GM12875 (cell line): ENCODE measurements around the gene FXYD7.
"Not testable (repeated sequence)": the region's sequence is repeated elsewhere in the genome, so short reads cannot be mapped to it uniquely, and the experiment has no call there.

Source experiments
- H3K4me3 ChIP-seq: one replicate; pipeline ENCODE4 v1.5.1; 2011; ENCODE audit warnings: low read depth, low read length, control low read depth
- TF ChIP-seq, protein P1 (sequence below): IDR thresholded peaks from 2 replicates; pipeline ENCODE4 v1.5.1; 2011; ENCODE audit warnings: low read depth, mild to moderate bottlenecking, control low read depth, inconsistent platforms, low read length, moderate library complexity, borderline replicate concordance; ENCODE audit not compliant: insufficient read depth

The FXYD7 gene

DNA sequence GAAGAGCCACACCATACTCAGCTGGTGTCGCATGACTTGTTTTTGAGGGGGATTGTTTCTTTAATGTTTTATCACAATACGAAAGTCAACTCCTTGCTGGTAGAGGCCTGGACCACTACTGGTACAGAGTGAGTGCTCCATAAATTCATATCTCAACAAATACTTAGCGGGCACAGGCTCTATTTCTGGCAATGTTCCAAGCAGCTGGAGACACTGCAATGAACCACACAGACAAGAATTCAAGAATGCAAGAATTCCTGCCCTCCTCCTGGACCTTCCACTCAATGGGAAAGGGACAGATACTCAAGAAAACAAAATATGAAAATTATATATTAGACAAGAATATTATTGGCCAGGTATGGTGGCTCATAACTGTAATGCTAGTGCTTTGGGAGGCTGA, 6.4 kb downstream of the FXYD7 start:
- H3K4me3 ChIP-seq = no peak overlapping the region
- TF ChIP-seq, protein P1, sequence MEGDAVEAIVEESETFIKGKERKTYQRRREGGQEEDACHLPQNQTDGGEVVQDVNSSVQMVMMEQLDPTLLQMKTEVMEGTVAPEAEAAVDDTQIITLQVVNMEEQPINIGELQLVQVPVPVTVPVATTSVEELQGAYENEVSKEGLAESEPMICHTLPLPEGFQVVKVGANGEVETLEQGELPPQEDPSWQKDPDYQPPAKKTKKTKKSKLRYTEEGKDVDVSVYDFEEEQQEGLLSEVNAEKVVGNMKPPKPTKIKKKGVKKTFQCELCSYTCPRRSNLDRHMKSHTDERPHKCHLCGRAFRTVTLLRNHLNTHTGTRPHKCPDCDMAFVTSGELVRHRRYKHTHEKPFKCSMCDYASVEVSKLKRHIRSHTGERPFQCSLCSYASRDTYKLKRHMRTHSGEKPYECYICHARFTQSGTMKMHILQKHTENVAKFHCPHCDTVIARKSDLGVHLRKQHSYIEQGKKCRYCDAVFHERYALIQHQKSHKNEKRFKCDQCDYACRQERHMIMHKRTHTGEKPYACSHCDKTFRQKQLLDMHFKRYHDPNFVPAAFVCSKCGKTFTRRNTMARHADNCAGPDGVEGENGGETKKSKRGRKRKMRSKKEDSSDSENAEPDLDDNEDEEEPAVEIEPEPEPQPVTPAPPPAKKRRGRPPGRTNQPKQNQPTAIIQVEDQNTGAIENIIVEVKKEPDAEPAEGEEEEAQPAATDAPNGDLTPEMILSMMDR = no peak

DNA sequence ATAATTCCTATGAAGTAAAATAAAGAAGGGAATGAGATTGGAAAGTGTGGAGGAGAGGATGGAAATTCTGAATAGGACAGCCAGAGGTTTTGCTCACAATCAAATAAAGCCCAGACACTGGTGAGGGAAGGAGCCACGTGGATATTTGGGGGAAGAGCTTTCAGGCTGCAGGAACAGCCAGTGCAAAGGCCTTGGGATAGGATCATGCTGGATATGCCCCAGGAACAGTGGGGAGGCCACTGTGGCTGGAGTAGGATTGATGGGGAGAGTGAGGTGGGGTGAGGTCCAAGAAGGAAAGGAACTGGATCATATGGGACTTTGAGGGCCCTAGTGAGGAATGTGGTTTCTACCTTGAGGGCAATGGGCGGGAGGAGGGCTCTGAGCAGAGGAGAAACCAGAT, 7.4 kb downstream of the FXYD7 start:
- no peak overlapping the region for H3K4me3 ChIP-seq
- TF ChIP-seq, protein P1 = no peak

DNA sequence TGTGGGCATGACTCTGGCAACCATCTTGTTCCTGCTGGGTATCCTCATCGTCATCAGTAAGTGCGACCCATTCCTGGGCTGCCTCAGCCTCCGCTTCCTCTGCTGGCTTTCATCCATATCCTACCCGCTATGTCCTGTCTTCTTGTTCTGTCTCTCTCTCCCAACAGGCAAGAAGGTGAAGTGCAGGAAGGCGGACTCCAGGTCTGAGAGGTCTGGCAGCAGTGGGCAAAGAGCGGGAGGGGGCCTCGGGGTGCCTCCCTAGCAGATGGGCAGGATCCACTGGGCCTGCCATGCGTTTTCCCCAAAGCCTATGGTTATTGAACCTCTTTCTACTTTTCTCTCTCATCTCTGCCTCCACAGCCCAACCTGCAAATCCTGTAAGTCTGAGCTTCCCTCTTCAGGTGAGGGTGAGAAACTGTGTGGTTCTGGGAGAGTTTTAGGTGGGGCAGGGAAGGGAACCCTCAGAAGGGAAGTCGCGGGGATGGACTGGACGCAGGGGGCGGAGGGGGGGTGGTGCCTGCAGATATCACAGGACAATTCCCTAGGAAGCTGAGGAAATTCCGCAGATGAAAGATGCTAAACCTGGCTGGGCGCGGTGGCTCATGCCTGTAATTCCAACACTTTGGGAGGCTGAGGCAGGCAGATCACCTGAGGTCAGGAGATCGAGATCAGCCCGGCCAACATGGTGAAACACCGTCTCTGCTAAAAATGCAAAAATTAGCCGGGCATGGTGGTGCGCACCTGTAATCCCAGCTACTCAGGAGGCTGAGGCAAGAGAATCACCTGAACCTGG, 8.4 kb downstream of the FXYD7 start:
- no peak overlapping the region for H3K4me3 ChIP-seq
- TF ChIP-seq, protein P1 = no peak

DNA sequence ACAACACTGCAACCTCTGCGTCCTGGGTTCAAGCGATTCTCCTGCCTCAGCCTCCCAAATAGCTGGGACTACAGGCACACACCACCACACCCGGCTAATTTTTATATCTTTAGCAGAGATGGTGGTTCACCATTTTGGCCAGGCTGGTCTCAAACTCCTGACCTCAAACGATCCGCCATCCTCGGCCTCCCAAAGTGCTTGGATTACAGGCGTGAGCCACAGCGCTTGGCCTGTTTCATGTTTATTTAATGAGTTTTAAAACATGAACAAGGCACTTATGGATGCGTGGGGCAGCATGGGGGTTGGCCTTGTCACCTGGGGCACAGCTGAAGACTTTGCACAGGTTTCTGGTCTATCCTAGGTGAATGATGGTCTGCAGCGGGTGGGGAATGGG, 10.1 kb downstream of the FXYD7 start:
- not testable (repeated sequence) for H3K4me3 ChIP-seq

DNA sequence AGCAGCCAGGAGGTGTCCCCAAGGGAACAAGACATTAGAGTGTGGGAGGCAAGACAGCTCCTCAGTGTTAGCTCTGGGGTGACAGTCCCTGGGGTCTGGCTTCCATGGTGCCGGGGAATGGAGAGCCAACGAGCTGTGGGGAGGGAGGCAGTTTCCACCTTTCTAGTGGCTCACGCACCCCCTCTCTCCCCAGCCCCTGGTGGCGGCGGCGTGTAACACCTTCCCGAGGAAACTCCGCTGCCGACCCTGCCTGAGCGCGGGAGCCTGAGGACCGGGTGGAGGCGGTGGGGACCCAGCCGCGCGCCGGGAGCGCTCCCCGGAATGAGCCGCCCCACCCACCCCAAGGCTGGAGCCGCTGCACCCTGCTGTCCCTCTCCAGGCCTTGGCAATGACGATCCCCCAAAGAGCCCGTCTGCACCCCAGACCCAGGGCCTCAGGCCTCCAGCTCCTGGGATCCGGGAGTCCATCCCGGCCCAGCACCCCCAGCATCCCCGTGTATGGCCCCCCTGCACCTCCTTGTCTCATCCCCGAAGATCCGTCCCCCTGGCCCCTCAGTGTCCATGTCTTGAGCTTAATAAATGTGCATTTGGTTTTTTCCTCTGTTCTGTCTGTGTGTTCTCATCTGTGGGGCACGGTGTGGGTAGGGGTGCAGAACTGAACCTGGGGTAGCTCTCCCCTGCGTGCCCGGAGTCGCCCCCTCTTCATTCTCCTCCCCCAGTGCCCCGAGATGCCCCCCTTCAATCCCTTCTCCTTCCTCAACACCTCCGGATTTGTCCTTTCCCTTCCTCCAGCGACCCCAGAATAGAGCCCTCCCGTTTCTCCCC, 10.9 kb downstream of the FXYD7 start:
- TF ChIP-seq, protein P1 = peak; percentile 87

DNA sequence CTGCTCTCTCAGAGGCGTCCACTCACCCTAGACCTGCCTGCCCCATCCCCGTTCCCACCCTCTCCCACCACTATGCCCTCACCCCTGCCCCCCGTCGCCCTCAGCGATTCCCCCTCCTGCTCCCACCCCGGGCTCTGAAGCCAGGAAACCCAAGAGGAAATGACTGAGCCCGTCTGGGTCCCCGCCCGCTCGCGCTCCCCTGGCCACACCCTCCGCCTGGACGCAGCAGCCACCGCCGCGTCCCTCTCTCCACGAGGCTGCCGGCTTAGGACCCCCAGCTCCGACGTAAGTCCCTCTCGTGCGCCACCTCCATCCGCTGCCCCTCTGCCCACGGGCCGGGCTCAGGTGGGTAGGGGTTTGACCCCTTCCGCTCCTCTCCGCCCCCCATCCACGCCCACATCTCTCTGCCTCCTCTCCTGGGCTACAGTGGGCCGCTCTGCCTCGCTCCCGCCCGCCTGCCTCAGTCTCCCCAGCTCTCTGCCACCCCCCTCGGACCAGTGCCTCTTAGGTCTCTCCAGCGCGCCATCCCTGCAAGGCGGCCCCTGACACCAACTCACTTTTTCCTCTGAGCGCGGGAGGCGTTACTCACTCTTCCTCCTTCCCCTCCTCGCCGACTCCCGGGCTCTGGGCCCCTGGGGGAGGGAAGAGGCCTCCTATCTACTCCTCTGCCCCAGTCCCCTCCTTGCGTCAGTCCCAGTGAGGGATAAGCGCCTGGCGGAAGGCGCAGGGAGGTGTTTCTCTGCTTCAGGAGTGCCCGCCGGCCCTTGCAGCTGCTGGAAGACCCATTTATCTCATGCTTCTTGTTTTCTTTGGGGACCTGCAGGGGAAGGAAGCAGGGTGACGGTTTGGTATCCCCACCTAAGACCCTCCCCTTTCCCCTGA, 11.7 kb downstream of the FXYD7 start, which contains the start of gene FXYD5:
TSS of gene FXYD5 (plus strand) at position 211 of the 882 bp plus-strand sequence. CDS start 816 bp downstream, outside the sequence.
- peak within 1 kb of the TSS; percentile 93 for H3K4me3 ChIP-seq
- TF ChIP-seq, protein P1 = no peak

More for the DNA sequence above, 10.9 kb downstream of the FXYD7 start:
- H3K4me3 ChIP-seq = peak overlapping the region; percentile 93

DNA sequence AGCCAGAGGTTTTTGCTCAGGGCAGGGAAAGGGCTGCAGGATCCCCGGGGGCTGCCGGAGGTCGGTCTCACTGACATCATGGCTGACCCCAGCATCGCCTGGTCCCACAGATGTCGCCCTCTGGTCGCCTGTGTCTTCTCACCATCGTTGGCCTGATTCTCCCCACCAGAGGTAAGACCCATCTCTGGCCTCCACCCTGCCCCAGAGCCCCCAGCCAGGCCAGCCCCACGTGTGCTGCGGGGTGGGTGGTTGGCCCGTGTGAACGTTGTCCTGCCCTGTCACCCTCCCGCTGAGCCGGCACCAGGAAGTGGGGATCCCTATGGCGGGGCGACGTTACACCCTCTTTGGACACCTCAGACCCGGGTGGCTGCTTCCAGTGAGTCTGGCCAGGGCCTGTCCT, 12.4 kb downstream of the FXYD7 start:
- TF ChIP-seq, protein P1 = 0 out of 2 replicates have a peak, but pooled peaks have one; percentile 1
- H3K4me3 ChIP-seq = peak overlapping the region; percentile 93
